A549 (cell line): ENCODE results near the gene ACSF3. TPM values are rescaled to one million over a fixed set of nuclear protein-coding genes. Genes with fewer than 3 reads are reported as not detected.

Experiments used
- ATAC-seq, 2 experiments: fragments of 200-7000 bp in 1 of 2; fragments of >200 bp in 1 of 2; cut with Nextera tagmentation in 1 of 2; cut with Tn5 transposase in 1 of 2; 3 replicates each; pipeline versions ENCODE4 v1.8.0 to v1.9.1; 2018 to 2020; ENCODE audit warnings: mild to moderate bottlenecking in 1 of 2, moderate library complexity in 1 of 2
- CTCF ChIA-PET: fragments of 300-600 bp; sonication (Branson Sonifier 250); formaldehyde crosslinking; extraction: SDS; loops from one replicate; lab custom pipeline; 2021; ENCODE audit warnings: antibody characterized with exemption, inconsistent platforms; lab: Yijun Ruan, JAX
- POLR2A ChIA-PET: fragments of 350-600 bp; formaldehyde crosslinking; extraction: SDS; loops from one replicate; lab custom pipeline; 2021; ENCODE audit warnings: antibody characterized with exemption, inconsistent platforms; lab: Yijun Ruan, JAX
- DNase-seq, 2 experiments: peaks; one replicate each; pipeline versions ENCODE4 v3.0.0 to v3.0.0-alpha.2; 2011 to 2016; ENCODE audit warnings: low read depth in 1 of 2, low spot score in 1 of 2
- FAIRE-seq: peaks from 2 replicates; lab custom pipeline; 2011; peaks lifted over from hg19 to GRCh38; lab: Jason Lieb, UNC
- H3K27ac ChIP-seq, 2 experiments: fragments of >200 bp; sonication (Bioruptor Twin); formaldehyde crosslinking; 3 replicates each; pipeline ENCODE4 v1.5.1; 2016 to 2017
- H3K4me1 ChIP-seq: fragments of >200 bp; sonication (Bioruptor Twin); formaldehyde crosslinking; 3 replicates; pipeline ENCODE4 v1.6.1; 2016
- H3K4me2 ChIP-seq: fragments of >200 bp; sonication (Bioruptor Twin); formaldehyde crosslinking; 3 replicates; pipeline ENCODE4 v1.6.1; 2016
- H3K4me3 ChIP-seq: fragments of >200 bp; sonication (Bioruptor Twin); formaldehyde crosslinking; 3 replicates; pipeline ENCODE4 v1.5.1; 2016
- H3K9me3 ChIP-seq: fragments of >200 bp; sonication (Bioruptor Twin); formaldehyde crosslinking; 3 replicates; pipeline ENCODE4 v1.6.1; 2016
- BCL3 ChIP-seq: fragments of >200 bp; sonication (Bioruptor Twin); formaldehyde crosslinking; IDR thresholded peaks from 3 replicates; pipeline ENCODE4 v1.6.1; 2016
- BHLHE40 ChIP-seq: IDR thresholded peaks from 2 replicates; pipeline ENCODE4 v1.6.1; 2012; ENCODE audit warnings: low read depth, low read length, inconsistent platforms
- CBX2 ChIP-seq: fragments of 200-600 bp; sonication (generic); IDR thresholded peaks from 2 replicates; pipeline ENCODE4 v1.6.1; 2016; ENCODE audit warnings: low read depth, mild to moderate bottlenecking, borderline replicate concordance
- CBX8 ChIP-seq: fragments of 200-600 bp; sonication (generic); IDR thresholded peaks from 2 replicates; pipeline ENCODE4 v1.6.1; 2016
- CEBPB ChIP-seq, 2 experiments: fragments of >200 bp in 1 of 2; sonication (Bioruptor Twin) in 1 of 2; formaldehyde crosslinking in 1 of 2; IDR thresholded peaks; 2 replicates each; pipeline ENCODE4 v1.6.1; 2012 to 2016
- CTCF ChIP-seq: fragments of >200 bp; sonication (Bioruptor Twin); formaldehyde crosslinking; IDR thresholded peaks from 3 replicates; pipeline ENCODE4 v1.5.1; 2016
- FOSB ChIP-seq: fragments of 250-450 bp; sonication (Bioruptor Pico); IDR thresholded peaks from 2 replicates; pipeline ENCODE4 v1.5.0; 2020; ENCODE audit warnings: mild to moderate bottlenecking, moderate library complexity
- GATA3 ChIP-seq: IDR thresholded peaks from 2 replicates; pipeline ENCODE4 v1.6.1; 2012; ENCODE audit warnings: borderline replicate concordance
- HEYL ChIP-seq: fragments of 250-450 bp; sonication (Bioruptor Pico); IDR thresholded peaks from 2 replicates; pipeline ENCODE4 v1.8.0; 2021; ENCODE audit warnings: mild to moderate bottlenecking, moderate library complexity
- HMGXB4 ChIP-seq: fragments of 250-450 bp; sonication (Bioruptor Pico); IDR thresholded peaks from 2 replicates; pipeline ENCODE4 v1.5.0; 2021; ENCODE audit warnings: mild to moderate bottlenecking, moderate library complexity, borderline replicate concordance
- MAX ChIP-seq: IDR thresholded peaks from 2 replicates; pipeline ENCODE4 v1.6.1; 2012
- MYC ChIP-seq: IDR thresholded peaks from 2 replicates; pipeline ENCODE4 v1.6.1; 2012; ENCODE audit warnings: mild to moderate bottlenecking, inconsistent platforms, low read length, improper control_type of control experiment, borderline replicate concordance
- NR3C1 ChIP-seq: fragments of >200 bp; sonication (Bioruptor Twin); formaldehyde crosslinking; IDR thresholded peaks from 3 replicates; pipeline ENCODE4 v1.6.1; 2017
- RNF2 ChIP-seq: fragments of 200-600 bp; sonication (generic); IDR thresholded peaks from 2 replicates; pipeline ENCODE4 v1.6.1; 2016; ENCODE audit warnings: low read depth, mild to moderate bottlenecking, antibody characterized with exemption, moderate library complexity, borderline replicate concordance
- SREBF2 ChIP-seq: fragments of 450-650 bp; IDR thresholded peaks from 2 replicates; pipeline ENCODE4 v1.6.1; 2014; ENCODE audit warnings: mild to moderate bottlenecking, moderate library complexity
- ZC3H11A ChIP-seq: fragments of 450-650 bp; IDR thresholded peaks from 2 replicates; pipeline ENCODE4 v1.6.1; 2014; ENCODE audit warnings: antibody characterized with exemption, mild to moderate bottlenecking
- WGBS: methylation state at CpG from one replicate; pipeline ENCODE4 v1.1.6; 2017; ENCODE audit errors: missing lambda C conversion rate; 5-methylcytosine and 5-hydroxymethylcytosine counted together
- polyA plus RNA-seq, 4 experiments: library from polyadenylated mRNA; depleted of rRNA in 3 of 4; stranded (reverse); fragments of >200 nt; fragmentation: RNase III in 1 of 4; extraction: RNeasy Plus Mini Kit Qiagen cat#74134 plus additional on column Dnase treatment in 1 of 4; gene quantifications; 2 replicates in 3 of 4; 3 replicates in 1 of 4; pipeline ENCODE4 v1.2.3, GENCODE V29; 2011 to 2017
- TF ChIP-seq, protein P1 (sequence below): IDR thresholded peaks from 2 replicates; pipeline ENCODE4 v1.6.1; 2012

ACSF3 gene
- polyA plus RNA-seq, 2 of the 4 experiments (the other 2 are of a cell fraction), result 9.8 to 13.1 TPM

DNA sequence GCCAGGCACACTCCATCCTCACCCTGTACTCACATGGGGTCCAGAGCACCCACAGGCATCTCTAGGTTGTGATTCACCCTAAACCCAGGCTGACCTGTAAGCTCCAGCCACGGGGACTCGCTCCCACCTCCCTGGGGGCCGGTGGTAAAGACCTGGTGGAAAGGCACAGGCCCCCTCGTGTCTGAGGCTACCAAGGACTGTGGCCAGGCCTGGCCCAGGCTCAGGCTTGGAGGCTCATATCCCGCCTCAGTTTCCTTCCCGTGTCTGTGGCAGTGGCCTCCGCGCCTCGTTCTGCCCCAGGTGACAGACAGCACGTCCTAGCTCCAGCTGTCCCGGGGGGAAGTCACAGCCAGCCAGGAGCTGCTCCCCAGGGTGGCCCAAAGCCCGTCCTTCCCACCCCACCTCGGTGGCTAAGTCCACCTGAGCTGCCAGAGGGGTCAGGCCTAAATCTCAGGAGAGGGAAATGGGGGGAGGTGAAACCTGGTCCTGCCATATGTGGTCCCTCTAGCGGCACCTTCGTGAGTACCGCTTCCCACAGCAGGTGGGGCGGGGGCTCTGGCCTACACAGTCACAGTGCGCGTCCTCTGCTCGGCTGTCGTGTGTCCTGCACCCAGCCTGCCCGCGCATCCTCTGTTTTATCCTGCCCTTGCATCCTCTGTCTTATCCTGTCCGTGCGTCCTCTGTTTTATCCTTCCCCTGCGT is 90.5 kb downstream of the ACSF3 start:
- WGBS, result 54% methylated on average over 19 of the region's 26 CpGs
- Histone ChIP-seq H3K27ac (no peak overlapping the region), H3K9me3 (no peaks in the 10 kb centered on the region), H3K4me1 (no peaks in the 10 kb centered on the region), H3K4me3 (no peak overlapping the region), H3K4me2 (no peak overlapping the region)
- CTCF ChIA-PET, result interaction anchor here (0.7 kb wide), 1 partner anchor 310 kb away, joined by 3 read pairs; no protein-coding TSS in a partner anchor
- DNase-seq, result no peak
- no peak for TF ChIP-seq ZC3H11A
- TF ChIP-seq RNF2, result no peak
- TF ChIP-seq HMGXB4 (CRISPR knock-in tag), result no peak
- TF ChIP-seq CEBPB (IDR thresholded peaks at IDR 0.05), result no peak
- TF ChIP-seq, protein P1, sequence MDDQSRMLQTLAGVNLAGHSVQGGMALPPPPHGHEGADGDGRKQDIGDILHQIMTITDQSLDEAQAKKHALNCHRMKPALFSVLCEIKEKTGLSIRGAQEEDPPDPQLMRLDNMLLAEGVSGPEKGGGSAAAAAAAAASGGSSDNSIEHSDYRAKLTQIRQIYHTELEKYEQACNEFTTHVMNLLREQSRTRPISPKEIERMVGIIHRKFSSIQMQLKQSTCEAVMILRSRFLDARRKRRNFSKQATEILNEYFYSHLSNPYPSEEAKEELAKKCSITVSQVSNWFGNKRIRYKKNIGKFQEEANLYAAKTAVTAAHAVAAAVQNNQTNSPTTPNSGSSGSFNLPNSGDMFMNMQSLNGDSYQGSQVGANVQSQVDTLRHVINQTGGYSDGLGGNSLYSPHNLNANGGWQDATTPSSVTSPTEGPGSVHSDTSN, result no peak
- POLR2A ChIA-PET, result no interaction called here
- peak in 1 of 2 experiments; percentile 54; a peak in 3 of 6 replicates for ATAC-seq
- FAIRE-seq, result no peak

GRCh38 chr16:89184677-89184932 is 91.0 kb downstream of the ACSF3 start:
- Histone ChIP-seq H3K27ac (no peak overlapping the region), H3K4me1 (no peaks in the 10 kb centered on the region), H3K4me2 (no peak overlapping the region), H3K9me3 (no peaks in the 10 kb centered on the region), H3K4me3 (no peak overlapping the region)
- no peak for DNase-seq
- ChIA-PET CTCF (no interaction called here), POLR2A (no interaction called here)
- TF ChIP-seq BHLHE40 (no peak), SREBF2 (no peak), BCL3 (no peak), MYC (no peak), MAX (no peak), CBX2 (no peak), GATA3 (no peak), FOSB (CRISPR knock-in tag) (no peak), NR3C1 (no peak), ZC3H11A (no peak), CTCF (no peak), CEBPB (IDR thresholded peaks at IDR 0.05) (no peak), CBX8 (no peak), HEYL (no peak)
- peak in 1 of 2 experiments; percentile 11; a peak in 1 of 6 replicates for ATAC-seq
- 74% methylated on average over 9 of the region's 9 CpGs for WGBS
- FAIRE-seq, result no peak
